ENCODE data around the gene ELN.

The ELN gene

DNA sequence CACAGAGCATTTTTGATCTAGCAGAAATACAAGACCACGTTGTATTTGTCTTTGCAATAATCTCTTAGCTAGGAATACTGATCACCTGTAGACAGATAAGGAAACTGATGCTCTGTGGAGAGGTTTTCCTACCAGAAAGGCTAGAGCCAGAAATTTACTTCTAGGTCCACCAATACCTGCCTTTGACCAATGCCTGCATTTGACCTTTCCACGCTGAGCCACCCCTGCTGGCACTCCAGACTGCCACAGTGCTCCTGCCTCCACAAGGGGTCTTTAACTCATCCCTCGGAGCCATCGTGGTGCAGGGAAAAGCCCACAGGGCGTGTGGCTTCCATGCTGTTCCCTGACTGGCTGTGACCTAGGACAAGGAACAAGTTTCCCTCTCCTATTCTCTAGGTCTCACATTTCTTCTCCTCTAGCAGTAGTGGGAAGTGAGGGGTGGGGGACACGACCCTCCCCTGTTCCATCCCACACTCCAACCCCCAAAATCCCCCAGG lies 1.5 kb upstream of the ELN start:
- DNase-seq: no peak

- DNase-seq: peak; percentile 54
Observed at GRCh38 chr7:74026903-74027682, 880 bp upstream of the ELN start.

DNA sequence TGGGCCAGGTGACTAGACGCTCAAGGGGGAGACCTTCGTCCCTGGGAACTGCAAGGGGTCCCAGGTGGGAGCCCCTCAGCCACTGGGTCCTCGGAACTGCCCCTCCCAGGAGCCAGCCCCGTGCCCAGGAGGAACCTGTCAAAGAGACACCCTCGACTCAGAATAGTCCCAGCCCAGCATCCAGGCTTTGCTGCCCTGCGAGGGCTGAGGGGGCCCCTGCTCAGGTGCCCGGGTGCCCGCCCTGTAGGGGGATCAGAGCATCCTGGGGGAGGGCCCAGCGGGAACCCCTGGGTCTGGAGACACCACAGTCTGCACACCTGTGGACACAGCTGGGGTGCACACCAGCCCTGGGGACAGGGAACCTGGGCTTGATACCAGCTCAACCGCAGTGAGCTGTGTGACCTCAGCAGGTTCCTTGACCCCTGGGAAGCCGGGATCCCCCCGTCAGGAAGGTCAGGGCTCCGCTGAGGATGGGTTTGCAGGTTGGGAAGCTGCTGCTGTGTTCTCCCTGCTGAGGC lies 407 bp downstream of the ELN start:
- no peak for DNase-seq

DNA sequence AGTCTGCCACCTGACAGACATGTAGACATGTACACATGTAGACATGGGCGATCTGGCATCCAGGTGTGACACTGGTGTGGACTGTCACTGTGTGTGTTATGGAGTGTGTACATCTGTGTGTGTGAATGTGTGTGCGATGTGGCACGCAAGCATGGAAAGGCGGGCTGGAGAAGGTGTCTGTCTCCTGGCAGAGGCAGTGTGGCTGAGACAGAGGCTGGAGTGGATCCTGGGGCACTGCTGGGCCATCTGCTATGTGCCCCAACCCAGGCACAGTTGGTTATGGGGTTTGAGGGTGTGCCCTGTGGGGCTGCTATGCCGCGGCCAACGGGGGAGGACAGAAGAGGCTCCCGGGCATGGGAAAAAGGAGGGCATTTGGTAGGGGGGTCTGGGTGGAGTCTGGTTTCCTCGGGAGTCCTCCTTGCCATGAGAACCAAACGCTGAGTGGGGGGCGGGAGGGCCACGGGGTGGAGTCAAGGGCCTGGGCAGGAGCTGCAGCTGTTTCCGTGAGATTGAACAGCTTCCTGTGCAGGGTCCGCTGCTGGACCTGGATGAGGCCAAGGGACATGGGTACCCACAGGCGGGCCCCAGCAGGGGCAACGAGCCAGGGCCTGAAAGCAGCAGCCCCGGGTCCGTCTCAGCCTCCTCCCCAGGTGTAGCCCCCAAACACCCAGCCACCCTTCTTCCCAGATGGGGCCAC lies 1.3 kb downstream of the ELN start:
- DNase-seq: no peak

- no peak for DNase-seq
Observed at GRCh38 chr7:74029991-74030415, 2.0 kb downstream of the ELN start.

DNA sequence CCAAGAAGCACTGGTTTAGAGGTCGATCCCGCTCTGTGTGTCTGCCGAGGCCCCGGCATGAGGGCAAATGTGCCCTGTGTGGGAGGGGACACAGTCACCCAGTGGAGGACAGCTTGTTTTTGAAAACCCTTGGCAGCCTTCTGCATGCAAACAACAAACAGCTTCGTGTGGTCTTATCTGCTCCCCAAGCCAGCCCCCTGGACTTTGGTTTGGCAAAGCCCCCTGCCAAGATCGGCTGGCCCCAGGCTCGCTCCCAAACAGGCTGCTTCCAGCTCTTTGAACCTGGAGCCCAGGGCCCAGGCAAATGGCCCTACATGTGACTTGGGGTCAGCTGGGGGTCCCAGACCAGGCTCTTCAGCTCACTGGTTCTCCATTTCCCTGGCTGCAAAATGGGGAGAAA lies 2.9 kb downstream of the ELN start:
- DNase-seq: no peak

- DNase-seq: no peak
Observed at GRCh38 chr7:74031403-74032190, 3.6 kb downstream of the ELN start.

GRCh38 chr7:74032191-74032490 lies 4.2 kb downstream of the ELN start:
- no peak for DNase-seq

DNA sequence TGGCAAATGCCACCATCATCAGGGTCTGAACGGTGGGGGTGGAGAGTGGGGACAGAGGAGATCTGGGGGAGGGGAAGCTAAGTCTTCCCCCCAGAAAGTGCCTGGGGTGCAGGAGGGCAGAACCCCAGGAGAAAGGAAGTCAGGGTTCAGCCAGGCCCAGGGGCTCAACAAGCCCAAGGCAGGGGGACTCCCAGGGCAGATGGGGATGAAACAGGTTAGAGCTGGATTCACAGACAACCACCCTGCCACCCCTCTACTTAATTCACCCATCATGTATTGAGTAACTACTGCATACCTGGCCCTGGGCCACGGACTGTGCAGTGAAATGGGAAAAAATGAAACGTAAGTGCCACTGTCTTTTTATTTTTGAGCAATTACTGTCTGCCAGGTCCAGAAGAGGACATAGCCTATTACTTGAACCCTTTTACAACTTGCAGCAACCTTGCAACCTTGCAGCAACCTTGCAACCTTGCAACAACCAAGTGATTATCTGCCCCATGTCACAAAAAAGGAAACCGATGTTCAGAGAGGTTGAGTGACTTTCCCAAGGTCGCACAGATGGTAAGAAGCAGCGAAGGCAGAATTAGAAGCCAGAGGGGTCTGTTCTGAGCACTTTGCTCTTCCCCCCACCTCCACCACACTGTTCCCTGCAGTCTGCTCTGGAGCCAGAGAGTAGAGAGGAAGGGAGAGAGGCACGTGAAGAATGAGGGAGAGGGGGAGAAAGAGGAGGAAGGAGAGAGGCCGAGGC lies 4.8 kb downstream of the ELN start:
- DNase-seq: no peak

GRCh38 chr7:74033372-74034311 lies 5.7 kb downstream of the ELN start:
- DNase-seq: no peak

DNA sequence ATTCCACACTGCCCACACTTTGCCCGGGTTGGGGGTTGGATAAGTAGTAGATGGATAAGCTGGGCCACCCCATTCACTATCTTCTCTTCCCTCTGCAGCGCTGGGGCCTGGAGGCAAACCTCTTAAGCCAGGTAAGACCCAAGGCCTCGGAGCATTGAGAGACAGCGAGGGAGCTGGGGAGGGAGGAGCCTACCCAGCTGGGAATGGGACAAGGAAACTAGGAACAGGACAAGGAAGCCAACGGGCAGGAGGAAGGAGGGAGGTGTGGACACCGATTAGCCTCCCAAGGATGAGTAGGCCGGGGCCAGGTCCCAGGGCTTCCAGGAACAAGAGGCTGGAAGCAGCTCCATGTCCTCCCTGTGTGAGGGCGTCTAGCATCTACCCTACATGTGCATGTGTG lies 9.6 kb downstream of the ELN start:
- no peak for DNase-seq

DNA sequence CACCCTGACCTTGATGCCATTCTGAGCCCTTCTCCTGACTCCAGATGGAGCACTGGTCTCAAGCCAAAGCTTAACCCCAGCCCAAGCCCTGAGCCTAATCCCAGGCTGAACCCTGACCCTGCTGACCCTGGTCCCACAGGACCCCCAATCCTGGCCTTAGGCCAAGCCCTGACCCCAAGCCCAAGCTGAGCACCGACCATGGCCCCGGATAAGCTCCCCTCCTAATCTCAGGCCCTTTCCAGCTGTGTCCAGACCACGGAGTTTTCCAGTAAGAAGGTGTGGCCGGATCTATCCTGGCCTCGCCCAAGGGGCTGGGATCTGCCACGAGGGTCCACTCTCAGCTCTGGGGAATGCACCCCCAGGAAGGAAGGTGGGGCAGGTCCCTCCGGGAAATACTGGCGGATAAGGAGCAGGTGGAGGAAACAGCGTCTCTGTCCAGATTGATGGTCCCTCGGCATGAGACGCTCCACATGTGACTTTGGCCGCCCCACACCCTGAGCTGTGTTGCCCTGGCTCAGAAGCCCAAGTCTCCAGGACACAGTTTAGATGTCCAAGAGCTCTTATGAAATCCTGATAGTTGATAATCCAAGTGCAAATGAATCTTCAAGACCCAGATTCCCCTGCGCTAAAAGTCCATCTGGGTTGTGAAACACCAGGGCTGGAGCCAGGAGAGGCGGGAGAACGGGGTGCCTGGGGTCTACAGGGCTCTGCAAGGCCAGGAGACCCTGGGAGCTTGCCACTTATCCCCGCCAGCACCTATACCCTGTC lies 10.4 kb downstream of the ELN start:
- DNase-seq: no peak

- no peak for DNase-seq
Observed at GRCh38 chr7:74039337-74039736, 11.4 kb downstream of the ELN start.

GRCh38 chr7:74040101-74040790 lies 12.3 kb downstream of the ELN start:
- no peak for DNase-seq

DNA sequence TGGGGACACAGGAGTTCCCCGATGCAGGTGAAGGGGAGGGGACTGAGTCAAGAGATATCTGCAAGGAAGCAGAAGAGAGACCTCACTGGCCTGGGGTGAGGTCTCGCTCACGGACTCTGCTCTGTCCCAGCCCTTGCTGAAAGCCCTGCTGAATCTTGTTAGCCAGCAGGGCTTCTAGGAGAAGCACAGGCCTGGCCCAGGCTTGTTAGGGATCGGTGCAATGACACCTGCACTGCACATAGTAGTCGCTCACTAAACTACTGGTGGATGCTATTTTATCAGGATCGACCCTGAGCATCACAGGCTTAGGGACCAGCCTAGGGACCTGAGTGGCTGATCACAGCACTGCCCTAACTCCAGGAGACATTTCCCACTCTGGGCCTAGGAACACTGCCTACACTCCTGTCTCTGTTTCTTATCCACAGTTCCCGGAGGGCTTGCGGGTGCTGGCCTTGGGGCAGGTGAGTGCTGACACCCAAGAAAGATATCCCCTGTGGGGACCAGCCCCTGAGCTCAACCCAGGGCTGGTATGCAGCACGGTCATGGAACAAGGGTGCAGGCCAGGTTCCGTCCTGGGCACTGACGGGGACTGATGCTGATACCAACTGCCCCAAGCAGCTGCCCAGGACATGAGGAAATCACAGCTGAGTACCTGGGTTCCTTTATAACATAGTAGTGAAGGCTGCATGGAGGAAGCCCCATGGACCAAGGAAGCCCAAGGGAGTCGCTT lies 13.0 kb downstream of the ELN start:
- DNase-seq: no peak

DNA sequence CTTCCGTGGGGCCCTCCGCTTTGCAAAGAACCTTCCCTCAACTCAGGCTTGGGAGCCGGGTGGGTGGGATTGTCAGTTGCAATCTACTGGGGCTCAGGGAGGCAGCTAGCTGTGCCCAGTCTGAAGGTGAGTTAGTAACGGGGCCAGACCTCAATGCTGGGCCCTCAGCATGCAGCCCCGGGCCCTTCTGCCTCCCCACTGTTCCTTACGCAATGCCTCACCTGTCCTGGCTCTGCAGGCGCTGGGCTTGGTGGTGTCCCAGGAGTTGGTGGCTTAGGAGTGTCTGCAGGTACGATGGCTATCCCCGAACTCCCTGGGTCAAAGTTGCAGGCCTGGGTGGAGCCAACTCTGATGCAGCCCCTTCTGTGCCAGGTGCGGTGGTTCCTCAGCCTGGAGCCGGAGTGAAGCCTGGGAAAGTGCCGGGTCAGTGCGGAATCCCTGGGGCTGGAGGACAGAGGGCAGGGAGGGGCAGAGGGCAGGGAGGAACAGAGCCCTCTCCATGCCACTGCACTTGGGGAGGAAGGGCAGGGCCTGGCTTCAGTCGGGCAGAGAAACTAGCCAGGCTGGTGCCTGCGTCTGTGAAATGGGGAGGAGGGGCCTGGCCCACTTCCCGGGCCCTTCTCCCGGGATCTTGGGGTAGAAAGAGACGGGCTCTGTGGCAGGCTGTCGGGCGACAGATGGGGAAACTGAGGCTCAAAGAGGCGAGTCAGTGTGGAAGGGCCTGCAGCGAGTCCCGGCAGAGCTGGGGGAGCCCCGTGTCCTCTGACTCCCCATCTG lies 15.0 kb downstream of the ELN start:
- DNase-seq: no peak

- peak; percentile 29 for DNase-seq
Observed at GRCh38 chr7:74043523-74043951, 15.6 kb downstream of the ELN start.
